Activated CD8-positive, alpha-beta memory T cell treated with anti-CD3 and anti-CD28 coated beads, Interleukin-2, amount 50 U/mL, for 1 hour (primary cell): ENCODE data around the gene SUSD4.
A peak's percentile ranks its signal among the peaks of the same experiment; 100 is the strongest.
"Not testable (repeated sequence)": the region's sequence is repeated elsewhere in the genome, so short reads cannot be mapped to it uniquely, and the experiment has no call there.

ENCODE experiments used
- DNase-seq: peaks from one replicate; pipeline ENCODE4 v3.0.0-alpha.2; 2020; ENCODE audit errors: extremely low read depth

Gene SUSD4

GRCh38 chr1:223253916-223254315 is 110.1 kb downstream of the SUSD4 start:
- no peak for DNase-seq

- DNase-seq: not testable (repeated sequence)
These were observed 112.6 kb downstream of the SUSD4 start for GRCh38 chr1:223251387-223251786.

GRCh38 chr1:223250632-223251015 is 113.4 kb downstream of the SUSD4 start:
- DNase-seq: no peak

- DNase-seq: no peak
These were observed 113.9 kb downstream of the SUSD4 start for GRCh38 chr1:223249854-223250631.

GRCh38 chr1:223248770-223249140 is 115.2 kb downstream of the SUSD4 start:
- peak; percentile 16 for DNase-seq

GRCh38 chr1:223248001-223248769 is 115.8 kb downstream of the SUSD4 start:
- DNase-seq: no peak

- no peak for DNase-seq
These were observed 117.4 kb downstream of the SUSD4 start for GRCh38 chr1:223246476-223247112.

- no peak for DNase-seq
These were observed 118.0 kb downstream of the SUSD4 start for GRCh38 chr1:223245983-223246382.

GRCh38 chr1:223245411-223245810 is 118.6 kb downstream of the SUSD4 start:
- no peak for DNase-seq

- no peak for DNase-seq
These were observed 119.4 kb downstream of the SUSD4 start for GRCh38 chr1:223244366-223245103.

GRCh38 chr1:223243441-223244050 is 120.4 kb downstream of the SUSD4 start:
- no peak for DNase-seq

GRCh38 chr1:223242971-223243370 is 121.0 kb downstream of the SUSD4 start:
- no peak for DNase-seq

GRCh38 chr1:223242382-223242955 is 121.5 kb downstream of the SUSD4 start:
- no peak for DNase-seq

- DNase-seq: no peak
These were observed 123.9 kb downstream of the SUSD4 start for GRCh38 chr1:223240122-223240521.

- DNase-seq: no peak
These were observed 128.9 kb downstream of the SUSD4 start for GRCh38 chr1:223235091-223235490.

- no peak for DNase-seq
These were observed 129.4 kb downstream of the SUSD4 start for GRCh38 chr1:223234534-223234933.

GRCh38 chr1:223234170-223234514 is 129.8 kb downstream of the SUSD4 start:
- no peak for DNase-seq

- DNase-seq: no peak
These were observed 130.4 kb downstream of the SUSD4 start for GRCh38 chr1:223233410-223234169.

GRCh38 chr1:223233019-223233409 is 131.0 kb downstream of the SUSD4 start:
- DNase-seq: no peak

GRCh38 chr1:223231581-223231980 is 132.4 kb downstream of the SUSD4 start:
- no peak for DNase-seq
